Hepatocyte (in vitro differentiated cells): ENCODE data around the gene ANAPC10.

ENCODE experiments used
- EZH2 ChIP-seq: fragments of 200-600 bp; sonication (generic); IDR thresholded peaks from 2 replicates; pipeline ENCODE4 v1.6.1; 2016; ENCODE audit warnings: antibody characterized with exemption, mild to moderate bottlenecking, borderline replicate concordance
- EZH2phosphoT487 ChIP-seq: fragments of 200-600 bp; sonication (generic); IDR thresholded peaks from one replicate; pipeline ENCODE4 v1.6.1; 2018; ENCODE audit warnings: antibody characterized with exemption, mild to moderate bottlenecking, low read depth, moderate library complexity; ENCODE audit not compliant: unreplicated experiment, severe bottlenecking
- TF ChIP-seq, protein P1 (sequence below): fragments of 200-600 bp; sonication (generic); IDR thresholded peaks from 2 replicates; pipeline ENCODE4 v1.5.1; 2016; ENCODE audit warnings: antibody characterized with exemption, mild to moderate bottlenecking; ENCODE audit not compliant: poor library complexity

DNA sequence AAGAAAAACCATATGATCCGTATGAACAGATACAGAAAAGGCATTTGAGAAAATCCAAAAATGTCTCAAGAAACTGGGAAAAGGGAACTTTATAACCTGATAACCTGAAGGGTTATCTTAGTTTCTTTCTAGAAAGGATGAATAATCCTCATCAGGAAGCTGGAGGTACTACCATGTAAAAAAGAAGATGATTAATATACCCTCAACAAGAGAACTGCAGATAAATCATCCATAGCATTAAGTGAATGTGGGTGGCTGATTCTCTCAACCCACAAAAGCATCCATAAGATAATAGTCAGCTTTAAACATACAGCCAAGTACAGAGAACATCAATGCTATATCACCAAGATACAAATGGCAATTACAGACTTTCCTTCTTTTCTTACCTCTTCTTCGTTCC is 26.4 kb downstream of the ANAPC10 start:
- TF ChIP-seq, protein P1, sequence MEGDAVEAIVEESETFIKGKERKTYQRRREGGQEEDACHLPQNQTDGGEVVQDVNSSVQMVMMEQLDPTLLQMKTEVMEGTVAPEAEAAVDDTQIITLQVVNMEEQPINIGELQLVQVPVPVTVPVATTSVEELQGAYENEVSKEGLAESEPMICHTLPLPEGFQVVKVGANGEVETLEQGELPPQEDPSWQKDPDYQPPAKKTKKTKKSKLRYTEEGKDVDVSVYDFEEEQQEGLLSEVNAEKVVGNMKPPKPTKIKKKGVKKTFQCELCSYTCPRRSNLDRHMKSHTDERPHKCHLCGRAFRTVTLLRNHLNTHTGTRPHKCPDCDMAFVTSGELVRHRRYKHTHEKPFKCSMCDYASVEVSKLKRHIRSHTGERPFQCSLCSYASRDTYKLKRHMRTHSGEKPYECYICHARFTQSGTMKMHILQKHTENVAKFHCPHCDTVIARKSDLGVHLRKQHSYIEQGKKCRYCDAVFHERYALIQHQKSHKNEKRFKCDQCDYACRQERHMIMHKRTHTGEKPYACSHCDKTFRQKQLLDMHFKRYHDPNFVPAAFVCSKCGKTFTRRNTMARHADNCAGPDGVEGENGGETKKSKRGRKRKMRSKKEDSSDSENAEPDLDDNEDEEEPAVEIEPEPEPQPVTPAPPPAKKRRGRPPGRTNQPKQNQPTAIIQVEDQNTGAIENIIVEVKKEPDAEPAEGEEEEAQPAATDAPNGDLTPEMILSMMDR: no peak
- TF ChIP-seq EZH2 (no peak), EZH2phosphoT487 (no peak)
